ENCODE data around the gene NHS.

- TF ChIP-seq, protein P1, sequence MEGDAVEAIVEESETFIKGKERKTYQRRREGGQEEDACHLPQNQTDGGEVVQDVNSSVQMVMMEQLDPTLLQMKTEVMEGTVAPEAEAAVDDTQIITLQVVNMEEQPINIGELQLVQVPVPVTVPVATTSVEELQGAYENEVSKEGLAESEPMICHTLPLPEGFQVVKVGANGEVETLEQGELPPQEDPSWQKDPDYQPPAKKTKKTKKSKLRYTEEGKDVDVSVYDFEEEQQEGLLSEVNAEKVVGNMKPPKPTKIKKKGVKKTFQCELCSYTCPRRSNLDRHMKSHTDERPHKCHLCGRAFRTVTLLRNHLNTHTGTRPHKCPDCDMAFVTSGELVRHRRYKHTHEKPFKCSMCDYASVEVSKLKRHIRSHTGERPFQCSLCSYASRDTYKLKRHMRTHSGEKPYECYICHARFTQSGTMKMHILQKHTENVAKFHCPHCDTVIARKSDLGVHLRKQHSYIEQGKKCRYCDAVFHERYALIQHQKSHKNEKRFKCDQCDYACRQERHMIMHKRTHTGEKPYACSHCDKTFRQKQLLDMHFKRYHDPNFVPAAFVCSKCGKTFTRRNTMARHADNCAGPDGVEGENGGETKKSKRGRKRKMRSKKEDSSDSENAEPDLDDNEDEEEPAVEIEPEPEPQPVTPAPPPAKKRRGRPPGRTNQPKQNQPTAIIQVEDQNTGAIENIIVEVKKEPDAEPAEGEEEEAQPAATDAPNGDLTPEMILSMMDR (IDR thresholded peaks at IDR 0.05; ENCODE audit: borderline replicate concordance, extremely low read depth, low read length, poor library complexity, severe bottlenecking): no peak
- TF ChIP-seq EZH2 (IDR thresholded peaks at IDR 0.05; ENCODE audit: borderline replicate concordance, low read depth, low read length, severe bottlenecking): no peak
Observed at GRCh38 chrX:17656035-17656418, 281.0 kb downstream of the NHS start.
